H1 (cell line): ENCODE data around the gene MYO18A. TPM values are rescaled to one million over a fixed set of nuclear protein-coding genes. Genes with fewer than 3 reads are reported as not detected.

Experiments used
- CTCF ChIA-PET: fragments of 300-600 bp; sonication (Branson Sonifier 250); formaldehyde crosslinking; loops from one replicate; lab custom pipeline; 2021; ENCODE audit not compliant: partially characterized antibody; lab: Charles Lee
- POLR2A ChIA-PET: fragments of 300-600 bp; sonication (Branson Sonifier 250); formaldehyde crosslinking; loops from one replicate; lab custom pipeline; 2021; ENCODE audit warnings: inconsistent platforms; ENCODE audit not compliant: partially characterized antibody; lab: Charles Lee
- DNase-seq, 2 experiments: peaks; one replicate each; pipeline versions ENCODE4 v3.0.0 to v3.0.0-alpha.2; 2010 to 2022; ENCODE audit warnings: low spot score in 2 of 2, low read depth in 1 of 2, mixed read lengths in 1 of 2
- FAIRE-seq: peaks from 2 replicates; lab custom pipeline; 2011; peaks lifted over from hg19 to GRCh38; lab: Jason Lieb, UNC
- H2AFZ ChIP-seq: 2 replicates; pipeline ENCODE4 v1.8.1; 2012; ENCODE audit warnings: low read length, inconsistent platforms
- H2AK5ac ChIP-seq: 2 replicates; pipeline ENCODE4 v1.6.1; 2013; ENCODE audit warnings: low read depth, low read length
- H2BK120ac ChIP-seq: replicated peaks from 2 replicates; pipeline ENCODE3; 2013; ENCODE audit warnings: low read depth, low read length, inconsistent platforms
- H2BK12ac ChIP-seq: 2 replicates; pipeline ENCODE4 v1.6.1; 2013; ENCODE audit warnings: low read depth, low read length
- H2BK15ac ChIP-seq: 2 replicates; pipeline ENCODE4 v1.6.1; 2013; ENCODE audit warnings: low read length
- H2BK20ac ChIP-seq: 2 replicates; pipeline ENCODE4 v1.6.1; 2013; ENCODE audit warnings: low read length
- H2BK5ac ChIP-seq: 2 replicates; pipeline ENCODE4 v1.6.1; 2013; ENCODE audit warnings: low read depth, low read length
- H3K14ac ChIP-seq: 2 replicates; pipeline ENCODE4 v1.6.1; 2013; ENCODE audit warnings: inconsistent platforms; ENCODE audit not compliant: insufficient read length
- H3K18ac ChIP-seq: 2 replicates; pipeline ENCODE4 v1.6.1; 2013; ENCODE audit warnings: low read length; ENCODE audit errors: extremely low read depth
- H3K23ac ChIP-seq: 2 replicates; pipeline ENCODE4 v1.6.1; 2013; ENCODE audit warnings: inconsistent platforms; ENCODE audit not compliant: insufficient read length
- H3K23me2 ChIP-seq: 2 replicates; pipeline ENCODE4 v1.6.1; 2013; ENCODE audit warnings: low read depth, low read length
- H3K27ac ChIP-seq: 2 replicates; pipeline ENCODE4 v1.6.1; 2011; ENCODE audit warnings: low read depth, low read length, inconsistent platforms
- H3K27me3 ChIP-seq, 4 experiments: replicated peaks in 1 of 4; 1 replicate in 1 of 4; 2 replicates in 3 of 4; pipeline versions ENCODE4 v1.6.1 to v1.8.1; 2011 to 2013; ENCODE audit warnings: low read length in 3 of 4, mild to moderate bottlenecking in 3 of 4, inconsistent platforms in 2 of 4, mixed read lengths in 2 of 4, moderate library complexity in 1 of 4; ENCODE audit not compliant: control insufficient read depth in 3 of 4, insufficient read depth in 3 of 4; ENCODE audit errors: extremely low read depth in 1 of 4
- H3K36me3 ChIP-seq, 4 experiments: 2 replicates each; pipeline versions ENCODE4 v1.6.1 to v1.8.1; 2011 to 2013; ENCODE audit warnings: mild to moderate bottlenecking in 4 of 4, low read length in 3 of 4, moderate library complexity in 2 of 4, control low read depth in 1 of 4, inconsistent platforms in 1 of 4; ENCODE audit not compliant: insufficient read depth in 4 of 4, control insufficient read depth in 2 of 4
- H3K4ac ChIP-seq: replicated peaks from 2 replicates; pipeline ENCODE3; 2013; ENCODE audit warnings: low read length, low read depth, mixed read lengths, inconsistent platforms; ENCODE audit not compliant: insufficient read length
- H3K4me1 ChIP-seq, 4 experiments: replicated peaks in 1 of 4; 1 replicate in 1 of 4; 2 replicates in 3 of 4; pipeline versions ENCODE4 v1.6.1 to v1.8.1; 2011 to 2013; ENCODE audit warnings: low read length in 3 of 4, inconsistent platforms in 2 of 4, mixed read lengths in 1 of 4; ENCODE audit not compliant: insufficient read depth in 4 of 4, control insufficient read depth in 3 of 4
- H3K4me2 ChIP-seq, 2 experiments: 2 replicates each; pipeline versions ENCODE4 v1.6.1 to v1.8.1; 2011 to 2013; ENCODE audit warnings: low read depth in 2 of 2, low read length in 2 of 2, control low read depth in 1 of 2, inconsistent platforms in 1 of 2, mild to moderate bottlenecking in 1 of 2; ENCODE audit not compliant: insufficient read depth in 1 of 2
- H3K4me3 ChIP-seq, 4 experiments: fragments of 200-600, 300-600 bp in 1 of 4; sonication (generic), shearing (Covaris generic), sonication (Bioruptor Twin) in 1 of 4; 2 replicates each; pipeline versions ENCODE4 v1.5.1 to v1.8.1; 2011 to 2016; ENCODE audit warnings: low read length in 4 of 4, low read depth in 3 of 4, control low read depth in 2 of 4, inconsistent platforms in 2 of 4, mild to moderate bottlenecking in 2 of 4, mixed read lengths in 1 of 4, moderate library complexity in 1 of 4; ENCODE audit not compliant: insufficient read depth in 2 of 4; ENCODE audit errors: extremely low read depth in 1 of 4
- H3K56ac ChIP-seq: replicated peaks from 2 replicates; pipeline ENCODE3; 2013; ENCODE audit warnings: low read depth, mild to moderate bottlenecking, mixed read lengths, low read length, inconsistent platforms; ENCODE audit not compliant: insufficient read length
- H3K79me1 ChIP-seq: 2 replicates; pipeline ENCODE4 v1.6.1; 2013; ENCODE audit warnings: low read depth, low read length, control low read depth
- H3K79me2 ChIP-seq, 2 experiments: 2 replicates each; pipeline versions ENCODE4 v1.6.1 to v1.8.1; 2012 to 2013; ENCODE audit warnings: low read length in 2 of 2, mild to moderate bottlenecking in 2 of 2, inconsistent platforms in 1 of 2; ENCODE audit not compliant: insufficient read depth in 2 of 2, control insufficient read depth in 1 of 2
- H3K9ac ChIP-seq, 4 experiments: replicated peaks in 1 of 4; 1 replicate in 1 of 4; 2 replicates in 3 of 4; pipeline versions ENCODE4 v1.6.1 to v1.8.1; 2011 to 2013; ENCODE audit warnings: low read depth in 3 of 4, low read length in 3 of 4, control low read depth in 2 of 4, mild to moderate bottlenecking in 2 of 4, moderate library complexity in 2 of 4, inconsistent platforms in 1 of 4; ENCODE audit errors: extremely low read depth in 1 of 4
- H3K9me3 ChIP-seq, 2 experiments: 2 replicates each; pipeline versions ENCODE4 v1.6.1 to v1.8.1; 2012 to 2013; ENCODE audit warnings: mild to moderate bottlenecking in 2 of 2, moderate library complexity in 2 of 2, control low read depth in 1 of 2, inconsistent platforms in 1 of 2, low read depth in 1 of 2, low read length in 1 of 2, mixed read lengths in 1 of 2; ENCODE audit not compliant: insufficient read depth in 2 of 2
- H4K20me1 ChIP-seq, 2 experiments: replicated peaks in 1 of 2; 2 replicates each; pipeline versions ENCODE3 to v1.8.1; 2011 to 2013; ENCODE audit warnings: inconsistent platforms in 2 of 2, low read length in 2 of 2, mild to moderate bottlenecking in 1 of 2; ENCODE audit not compliant: insufficient read depth in 2 of 2, control insufficient read depth in 1 of 2
- H4K5ac ChIP-seq: 2 replicates; pipeline ENCODE4 v1.6.1; 2013; ENCODE audit warnings: low read length, low read depth, mixed read lengths, inconsistent platforms; ENCODE audit not compliant: insufficient read length
- H4K8ac ChIP-seq: 2 replicates; pipeline ENCODE4 v1.8.0; 2013; ENCODE audit warnings: mild to moderate bottlenecking, moderate library complexity, low read length, inconsistent platforms; ENCODE audit not compliant: insufficient read depth; ENCODE audit errors: extremely low read depth
- H4K91ac ChIP-seq: replicated peaks from 2 replicates; pipeline ENCODE3; 2013; ENCODE audit warnings: low read length, mixed read lengths, inconsistent platforms; ENCODE audit not compliant: insufficient read length
- BCL11A ChIP-seq, 2 experiments: IDR thresholded peaks; one replicate each; pipeline ENCODE4 v1.6.1; 2011; ENCODE audit warnings: low read depth in 2 of 2, low read length in 2 of 2, mild to moderate bottlenecking in 2 of 2
- CTCF ChIP-seq, 3 experiments: IDR thresholded peaks; 1 replicate in 2 of 3; 2 replicates in 1 of 3; pipeline versions ENCODE4 v1.5.1 to v1.6.1; 2011; ENCODE audit warnings: low read length in 3 of 3, mild to moderate bottlenecking in 3 of 3, inconsistent platforms in 2 of 3, low read depth in 1 of 3, moderate library complexity in 1 of 3; ENCODE audit not compliant: insufficient read depth in 1 of 3; ENCODE audit errors: control extremely low read depth in 1 of 3
- EGR1 ChIP-seq: IDR thresholded peaks from 2 replicates; pipeline ENCODE4 v1.6.1; 2011; ENCODE audit warnings: low read depth, low read length, borderline replicate concordance
- WGBS, 2 experiments: shearing (Covaris generic) in 1 of 2; methylation state at CpG; one replicate each; pipeline versions ENCODE4 v1.1.6 to v1.1.7; 2013 to 2015; ENCODE audit warnings: low lambda C conversion rate in 2 of 2, mixed read lengths in 2 of 2, inconsistent platforms in 1 of 2, low coverage in 1 of 2, missing lambda C conversion rate in 1 of 2; ENCODE audit not compliant: insufficient replicate concordance in 2 of 2, insufficient coverage in 1 of 2, insufficient read length in 1 of 2; ENCODE audit errors: extremely low coverage in 1 of 2, missing lambda C conversion rate in 1 of 2; 5-methylcytosine and 5-hydroxymethylcytosine counted together
- polyA plus RNA-seq, 7 experiments: library from polyadenylated mRNA; depleted of rRNA in 3 of 7; stranded (reverse) in 5 of 7; unstranded in 2 of 7; fragments of >200 nt in 5 of 7; fragments of 200-250 nt in 2 of 7; gene quantifications; 1 replicate in 5 of 7; 2 replicates in 1 of 7; 4 replicates in 1 of 7; pipeline versions ENCODE4 v1.2.1 to v1.2.3, GENCODE V29; 2011 to 2013; ENCODE audit warnings: missing spikeins in 2 of 7, mixed read lengths in 2 of 7
- total RNA-seq: library from RNA; stranded (reverse); fragmentation: NEBNext Ultra II Directional; extraction: Animal tissue kit (Norgen Biotek cat#: 25700); gene quantifications from 2 replicates; pipeline ENCODE4 v1.2.1, GENCODE V29; 2021

Gene MYO18A
- total and polyA plus RNA-seq, 2 of the 8 experiments (the other 6 are each of a cell fraction or from before 2014, with no cell fraction given), result 7.6 to 43.8 TPM

- H3K4me2 ChIP-seq, result no peak overlapping the region
- H3K23me2 ChIP-seq, result no peaks in the 10 kb centered on the region
- H2AK5ac ChIP-seq, result no peak overlapping the region
- peak overlapping the region; percentile 49; the same call in 1 of the 2 replicates for H2BK5ac ChIP-seq
- H4K5ac ChIP-seq, result no peak overlapping the region
- no peak overlapping the region for H3K56ac ChIP-seq
- H4K8ac ChIP-seq, result 0 out of 2 replicates have a peak overlapping the region, but pooled peaks have one; percentile 18
- no peaks in the 10 kb centered on the region for H3K79me1 ChIP-seq
- H3K27me3 ChIP-seq, result no peaks in the 10 kb centered on the region
- H3K9me3 ChIP-seq, result no peaks in the 10 kb centered on the region
- CTCF ChIA-PET, result interaction anchor here (1.0 to 19.8 kb wide), 23 partner anchors 8 to 442 kb away, joined by 3 to 548 read pairs (median 16); partner anchors contain the start of genes NEK8, PHF12, PIPOX and SEZ6
- no peak overlapping the region for H3K14ac ChIP-seq
- no peak overlapping the region for H2BK120ac ChIP-seq
- H3K4me1 ChIP-seq, result peaks cover 0 to 13% (median 8%) of the 10 kb centered on the region in 4 experiments; a peak in 6 of 7 replicates
- H3K18ac ChIP-seq, result no peak overlapping the region
- FAIRE-seq (no peak), DNase-seq (no peak)
- POLR2A ChIA-PET, result interaction anchor here (1.0 to 1.9 kb wide), 3 partner anchors 83 to 162 kb away, joined by 3 to 6 read pairs (median 4); no protein-coding TSS in a partner anchor
- no peak overlapping the region for H3K23ac ChIP-seq
- H3K4me3 ChIP-seq, result no peak overlapping the region
- H2AFZ ChIP-seq, result no peak overlapping the region
- no peaks in the 10 kb centered on the region for H4K20me1 ChIP-seq
- no peak overlapping the region for H4K91ac ChIP-seq
- H2BK12ac ChIP-seq, result no peak overlapping the region
- 97% methylated on average over 9 of the region's 9 CpGs; no CpG with 5 or more reads in 1 of the 2 experiments for WGBS, 2 experiments
- no peak overlapping the region; a peak in 1 of 7 replicates for H3K9ac ChIP-seq
- no peak overlapping the region for H2BK20ac ChIP-seq
- no peak overlapping the region for H3K27ac ChIP-seq
- H3K4ac ChIP-seq, result no peak overlapping the region
- H3K79me2 ChIP-seq, result no peaks in the 10 kb centered on the region
- H2BK15ac ChIP-seq, result no peak overlapping the region
- peaks cover 0 to 4% (median 2%) of the 10 kb centered on the region in 4 experiments; a peak in 4 of 8 replicates for H3K36me3 ChIP-seq
- no peak for TF ChIP-seq BCL11A (IDR thresholded peaks at IDR 0.05; ENCODE audit: low read depth in 2 of 2, low read length in 2 of 2)
- no peak for TF ChIP-seq EGR1
- 0 out of 4 replicates have a peak, but pooled peaks of 1 of the 3 experiments have one; percentile 9 for TF ChIP-seq CTCF (IDR thresholded peaks at IDR 0.05; ENCODE audit: control extremely low read depth in 1 of 3, insufficient read depth in 1 of 3, low read depth in 1 of 3, low read length in 3 of 3)
Observed at GRCh38 chr17:29115435-29115834, 64.8 kb downstream of the MYO18A start.
